Calu3 (cell line): ENCODE measurements around the gene KCNN1. TPM values are rescaled to one million over a fixed set of nuclear protein-coding genes. Genes with fewer than 3 reads are reported as not detected.
A peak's percentile ranks its signal among the peaks of the same experiment; 100 is the strongest.

Experiments used
- BruUV-seq: library from RNA; stranded (reverse); fragments of 400-500 nt; replicated peaks from 2 replicates; lab custom pipeline; 2021; lab: Mats Ljungman, UMichigan
- CTCF ChIA-PET: fragments of 300-600 bp; sonication (Branson Sonifier 250); formaldehyde crosslinking; loops from one replicate; lab custom pipeline; 2022; ENCODE audit warnings: antibody characterized with exemption; lab: Charles Lee
- DNase-seq: peaks from one replicate; pipeline ENCODE4 v3.0.0; 2022
- H3K27ac Mint-ChIP-seq: one replicate; pipeline ENCODE4 v1.8.0; 2022; ENCODE audit warnings: mixed read lengths; ENCODE audit not compliant: unreplicated experiment
- H3K27me3 Mint-ChIP-seq: one replicate; pipeline ENCODE4 v1.8.0; 2022; ENCODE audit warnings: mixed read lengths; ENCODE audit not compliant: unreplicated experiment
- H3K36me3 Mint-ChIP-seq: one replicate; pipeline ENCODE4 v1.8.0; 2022; ENCODE audit warnings: mild to moderate bottlenecking, moderate library complexity, mixed read lengths; ENCODE audit not compliant: insufficient read depth, unreplicated experiment
- H3K4me1 Mint-ChIP-seq: one replicate; pipeline ENCODE4 v1.8.0; 2022; ENCODE audit warnings: mild to moderate bottlenecking, low read depth, mixed read lengths; ENCODE audit not compliant: unreplicated experiment
- H3K4me3 Mint-ChIP-seq: one replicate; pipeline ENCODE4 v1.8.0; 2022; ENCODE audit warnings: mild to moderate bottlenecking, low read depth, moderate library complexity, mixed read lengths; ENCODE audit not compliant: unreplicated experiment
- H3K9me3 Mint-ChIP-seq: one replicate; pipeline ENCODE4 v1.8.0; 2022; ENCODE audit warnings: low read depth, mixed read lengths; ENCODE audit not compliant: unreplicated experiment
- CTCF ChIP-seq: fragments of 200-600 bp; IDR thresholded peaks from one replicate; pipeline ENCODE4 v1.8.0; 2022; ENCODE audit warnings: antibody characterized with exemption; ENCODE audit not compliant: unreplicated experiment
- intact Hi-C: fragments of 100-400 bp; cut with micrococcal nuclease; formaldehyde crosslinking; loops from one replicate; pipeline ENCODE4 v1.10.0; 2022; ENCODE audit not compliant: unreplicated experiment
- total RNA-seq: library from RNA; stranded (reverse); gene quantifications from 2 replicates; pipeline ENCODE4 v1.2.3, GENCODE V29; 2022

KCNN1 gene
- total RNA-seq, 1 experiment from 2014 or later = not detected

- H3K36me3 Mint-ChIP-seq = peaks cover 27% of the 10 kb centered on the region
- H3K27ac Mint-ChIP-seq = peak overlapping the region; percentile 58
- DNase-seq = no peak
- no peak for TF ChIP-seq CTCF
- H3K4me3 Mint-ChIP-seq = peak overlapping the region; percentile 82
- no peaks in the 10 kb centered on the region for H3K9me3 Mint-ChIP-seq
- CTCF ChIA-PET = interaction anchor here (0.6 to 1.3 kb wide), 3 partner anchors 245 to 972 kb away, joined by 3 to 5 read pairs (median 4); partner anchors contain the start of genes COPE and DDX49
- BruUV-seq = no TSS peak
- peaks cover 29% of the 10 kb centered on the region for H3K4me1 Mint-ChIP-seq
- H3K27me3 Mint-ChIP-seq = peaks cover 37% of the 10 kb centered on the region
- intact Hi-C loops = no loop called here
Measured at GRCh38 chr19:17946965-17947784, 19.7 kb upstream of the KCNN1 start.

GRCh38 chr19:17947815-17948513 is 18.9 kb upstream of the KCNN1 start:
- peak; percentile 92 for DNase-seq
- H3K27ac Mint-ChIP-seq = peak overlapping the region; percentile 58
- no peaks in the 10 kb centered on the region for H3K9me3 Mint-ChIP-seq
- no peak for TF ChIP-seq CTCF
- peaks cover 29% of the 10 kb centered on the region for H3K4me1 Mint-ChIP-seq
- CTCF ChIA-PET = interaction anchor here (0.6 to 1.3 kb wide), 3 partner anchors 244 to 971 kb away, joined by 3 to 5 read pairs (median 4); partner anchors contain the start of genes COPE and DDX49
- intact Hi-C loops = no loop called here
- H3K27me3 Mint-ChIP-seq = peaks cover 45% of the 10 kb centered on the region
- no TSS peak for BruUV-seq
- H3K36me3 Mint-ChIP-seq = peaks cover 27% of the 10 kb centered on the region
- H3K4me3 Mint-ChIP-seq = peak overlapping the region; percentile 82

- peak overlapping the region; percentile 82 for H3K4me3 Mint-ChIP-seq
- H3K9me3 Mint-ChIP-seq = no peaks in the 10 kb centered on the region
- H3K27me3 Mint-ChIP-seq = peaks cover 50% of the 10 kb centered on the region
- intact Hi-C loops = no loop called here
- CTCF ChIA-PET = no interaction called here
- BruUV-seq = no TSS peak
- H3K4me1 Mint-ChIP-seq = peaks cover 29% of the 10 kb centered on the region
- no peak for DNase-seq
- H3K27ac Mint-ChIP-seq = no peak overlapping the region
- no peak for TF ChIP-seq CTCF
- peaks cover 27% of the 10 kb centered on the region for H3K36me3 Mint-ChIP-seq
Measured at GRCh38 chr19:17948514-17948900, 18.4 kb upstream of the KCNN1 start.

- no TSS peak for BruUV-seq
- TF ChIP-seq CTCF = no peak
- H3K27ac Mint-ChIP-seq = peak overlapping the region; percentile 63
- DNase-seq = no peak
- H3K9me3 Mint-ChIP-seq = no peaks in the 10 kb centered on the region
- CTCF ChIA-PET = no interaction called here
- intact Hi-C loops = no loop called here
- H3K36me3 Mint-ChIP-seq = peaks cover 25% of the 10 kb centered on the region
- H3K4me1 Mint-ChIP-seq = peaks cover 29% of the 10 kb centered on the region
- H3K27me3 Mint-ChIP-seq = peaks cover 57% of the 10 kb centered on the region
- peak overlapping the region; percentile 82 for H3K4me3 Mint-ChIP-seq
Measured at GRCh38 chr19:17948931-17949930, 17.7 kb upstream of the KCNN1 start.
